ENCODE measurements around the gene SLC35F6.

Gene SLC35F6

GRCh38 chr2:26723991-26724750 lies 39.9 kb upstream of the SLC35F6 start:
- Histone ChIP-seq H3K4me1 (ENCODE audit: insufficient read depth, low read length) (no peaks in the 10 kb centered on the region), H3K9me3 (ENCODE audit: low read length) (no peaks in the 10 kb centered on the region), H3K4me3 (ENCODE audit: low read length) (no peak overlapping the region), H3K27me3 (ENCODE audit: insufficient read depth, low read length) (no peaks in the 10 kb centered on the region), H2AFZ (ENCODE audit: low read depth, low read length) (no peak overlapping the region), H3K36me3 (ENCODE audit: insufficient read depth, low read length) (no peaks in the 10 kb centered on the region)

GRCh38 chr2:26724784-26725520 lies 39.1 kb upstream of the SLC35F6 start:
- Histone ChIP-seq H3K36me3 (ENCODE audit: insufficient read depth, low read length) (no peaks in the 10 kb centered on the region), H3K4me1 (ENCODE audit: insufficient read depth, low read length) (no peaks in the 10 kb centered on the region), H2AFZ (ENCODE audit: low read depth, low read length) (no peak overlapping the region), H3K4me3 (ENCODE audit: low read length) (no peak overlapping the region), H3K27me3 (ENCODE audit: insufficient read depth, low read length) (no peaks in the 10 kb centered on the region), H3K9me3 (ENCODE audit: low read length) (no peaks in the 10 kb centered on the region)

GRCh38 chr2:26725521-26725820 lies 38.6 kb upstream of the SLC35F6 start:
- Histone ChIP-seq H3K4me1 (ENCODE audit: insufficient read depth, low read length) (no peaks in the 10 kb centered on the region), H3K9me3 (ENCODE audit: low read length) (no peaks in the 10 kb centered on the region), H3K27me3 (ENCODE audit: insufficient read depth, low read length) (no peaks in the 10 kb centered on the region)

GRCh38 chr2:26726228-26726627 lies 37.9 kb upstream of the SLC35F6 start:
- no peaks in the 10 kb centered on the region for H3K36me3 ChIP-seq (ENCODE audit: insufficient read depth, low read length)
- H3K4me3 ChIP-seq (ENCODE audit: low read length): no peak overlapping the region
- no peaks in the 10 kb centered on the region for H3K27me3 ChIP-seq (ENCODE audit: insufficient read depth, low read length)
- no peaks in the 10 kb centered on the region for H3K9me3 ChIP-seq (ENCODE audit: low read length)
- H2AFZ ChIP-seq (ENCODE audit: low read depth, low read length): no peak overlapping the region
- H3K4me1 ChIP-seq (ENCODE audit: insufficient read depth, low read length): no peaks in the 10 kb centered on the region

More at GRCh38 chr2:26725521-26725820, 38.6 kb upstream of the SLC35F6 start:
- no peak overlapping the region for H2AFZ ChIP-seq (ENCODE audit: low read depth, low read length)
- no peak overlapping the region for H3K4me3 ChIP-seq (ENCODE audit: low read length)
- no peaks in the 10 kb centered on the region for H3K36me3 ChIP-seq (ENCODE audit: insufficient read depth, low read length)

- H3K4me1 ChIP-seq (ENCODE audit: insufficient read depth, low read length): peaks cover 4% of the 10 kb centered on the region
- no peak overlapping the region for H3K4me3 ChIP-seq (ENCODE audit: low read length)
- no peaks in the 10 kb centered on the region for H3K27me3 ChIP-seq (ENCODE audit: insufficient read depth, low read length)
- no peaks in the 10 kb centered on the region for H3K36me3 ChIP-seq (ENCODE audit: insufficient read depth, low read length)
- H2AFZ ChIP-seq (ENCODE audit: low read depth, low read length): no peak overlapping the region
- no peaks in the 10 kb centered on the region for H3K9me3 ChIP-seq (ENCODE audit: low read length)
Observed at GRCh38 chr2:26727641-26728561, 36.2 kb upstream of the SLC35F6 start.

- H2AFZ ChIP-seq (ENCODE audit: low read depth, low read length): no peak overlapping the region
- H3K36me3 ChIP-seq (ENCODE audit: insufficient read depth, low read length): no peaks in the 10 kb centered on the region
- H3K27me3 ChIP-seq (ENCODE audit: insufficient read depth, low read length): no peaks in the 10 kb centered on the region
- peaks cover 4% of the 10 kb centered on the region for H3K4me1 ChIP-seq (ENCODE audit: insufficient read depth, low read length)
- no peaks in the 10 kb centered on the region for H3K9me3 ChIP-seq (ENCODE audit: low read length)
- no peak overlapping the region for H3K4me3 ChIP-seq (ENCODE audit: low read length)
Observed at GRCh38 chr2:26729311-26729710, 34.8 kb upstream of the SLC35F6 start.

GRCh38 chr2:26730549-26731344 lies 33.3 kb upstream of the SLC35F6 start:
- Histone ChIP-seq H2AFZ (ENCODE audit: low read depth, low read length) (no peak overlapping the region), H3K4me1 (ENCODE audit: insufficient read depth, low read length) (peaks cover 9% of the 10 kb centered on the region), H3K27me3 (ENCODE audit: insufficient read depth, low read length) (no peaks in the 10 kb centered on the region), H3K4me3 (ENCODE audit: low read length) (no peak overlapping the region), H3K36me3 (ENCODE audit: insufficient read depth, low read length) (no peaks in the 10 kb centered on the region), H3K9me3 (ENCODE audit: low read length) (no peaks in the 10 kb centered on the region)

GRCh38 chr2:26731714-26732113 lies 32.4 kb upstream of the SLC35F6 start:
- peaks cover 17% of the 10 kb centered on the region for H3K4me1 ChIP-seq (ENCODE audit: insufficient read depth, low read length)
- no peaks in the 10 kb centered on the region for H3K27me3 ChIP-seq (ENCODE audit: insufficient read depth, low read length)
- H3K9me3 ChIP-seq (ENCODE audit: low read length): no peaks in the 10 kb centered on the region
- no peaks in the 10 kb centered on the region for H3K36me3 ChIP-seq (ENCODE audit: insufficient read depth, low read length)
- H3K4me3 ChIP-seq (ENCODE audit: low read length): no peak overlapping the region
- no peak overlapping the region for H2AFZ ChIP-seq (ENCODE audit: low read depth, low read length)

- no peaks in the 10 kb centered on the region for H3K36me3 ChIP-seq (ENCODE audit: insufficient read depth, low read length)
- H3K27me3 ChIP-seq (ENCODE audit: insufficient read depth, low read length): no peaks in the 10 kb centered on the region
- H3K9me3 ChIP-seq (ENCODE audit: low read length): no peaks in the 10 kb centered on the region
- no peak overlapping the region for H2AFZ ChIP-seq (ENCODE audit: low read depth, low read length)
- peaks cover 22% of the 10 kb centered on the region for H3K4me1 ChIP-seq (ENCODE audit: insufficient read depth, low read length)
- no peak overlapping the region for H3K4me3 ChIP-seq (ENCODE audit: low read length)
Observed at GRCh38 chr2:26732446-26732845, 31.6 kb upstream of the SLC35F6 start.

GRCh38 chr2:26733413-26733812 lies 30.7 kb upstream of the SLC35F6 start:
- Histone ChIP-seq H3K36me3 (ENCODE audit: insufficient read depth, low read length) (no peaks in the 10 kb centered on the region), H2AFZ (ENCODE audit: low read depth, low read length) (no peak overlapping the region), H3K4me1 (ENCODE audit: insufficient read depth, low read length) (peaks cover 22% of the 10 kb centered on the region), H3K9me3 (ENCODE audit: low read length) (no peaks in the 10 kb centered on the region), H3K27me3 (ENCODE audit: insufficient read depth, low read length) (no peaks in the 10 kb centered on the region), H3K4me3 (ENCODE audit: low read length) (no peak overlapping the region)

GRCh38 chr2:26735097-26735496 lies 29.0 kb upstream of the SLC35F6 start:
- Histone ChIP-seq H3K4me3 (ENCODE audit: low read length) (no peak overlapping the region), H3K9me3 (ENCODE audit: low read length) (no peaks in the 10 kb centered on the region), H3K27me3 (ENCODE audit: insufficient read depth, low read length) (no peaks in the 10 kb centered on the region), H2AFZ (ENCODE audit: low read depth, low read length) (no peak overlapping the region), H3K36me3 (ENCODE audit: insufficient read depth, low read length) (no peaks in the 10 kb centered on the region), H3K4me1 (ENCODE audit: insufficient read depth, low read length) (peaks cover 22% of the 10 kb centered on the region)

- Histone ChIP-seq H3K4me3 (ENCODE audit: low read length) (no peak overlapping the region), H3K4me1 (ENCODE audit: insufficient read depth, low read length) (peaks cover 22% of the 10 kb centered on the region), H2AFZ (ENCODE audit: low read depth, low read length) (no peak overlapping the region), H3K9me3 (ENCODE audit: low read length) (no peaks in the 10 kb centered on the region), H3K27me3 (ENCODE audit: insufficient read depth, low read length) (no peaks in the 10 kb centered on the region), H3K36me3 (ENCODE audit: insufficient read depth, low read length) (no peaks in the 10 kb centered on the region)
Observed at GRCh38 chr2:26735883-26736588, 28.0 kb upstream of the SLC35F6 start.
